ENCODE measurements around the gene XPR1.

Gene XPR1

DNA sequence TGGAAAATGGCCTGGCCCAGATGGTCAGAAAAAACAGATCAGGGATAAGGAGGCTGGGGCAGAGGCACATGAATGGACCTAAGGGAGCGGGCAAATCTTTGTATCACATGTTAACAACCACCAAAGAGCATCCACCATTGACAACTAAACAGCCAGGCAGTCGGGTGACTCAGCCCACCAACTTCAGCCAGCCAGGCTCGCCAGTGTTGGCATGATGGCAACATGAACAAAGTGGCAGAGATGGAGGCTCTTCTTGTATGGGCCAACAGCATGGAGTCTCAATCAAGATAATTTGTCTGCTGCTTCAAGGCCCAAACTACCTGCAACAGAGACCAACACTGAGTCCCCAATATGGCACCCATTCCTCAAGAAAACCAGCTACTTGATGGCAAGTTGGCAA is 264.3 kb downstream of the XPR1 start:
- DNase-seq: no peak

DNA sequence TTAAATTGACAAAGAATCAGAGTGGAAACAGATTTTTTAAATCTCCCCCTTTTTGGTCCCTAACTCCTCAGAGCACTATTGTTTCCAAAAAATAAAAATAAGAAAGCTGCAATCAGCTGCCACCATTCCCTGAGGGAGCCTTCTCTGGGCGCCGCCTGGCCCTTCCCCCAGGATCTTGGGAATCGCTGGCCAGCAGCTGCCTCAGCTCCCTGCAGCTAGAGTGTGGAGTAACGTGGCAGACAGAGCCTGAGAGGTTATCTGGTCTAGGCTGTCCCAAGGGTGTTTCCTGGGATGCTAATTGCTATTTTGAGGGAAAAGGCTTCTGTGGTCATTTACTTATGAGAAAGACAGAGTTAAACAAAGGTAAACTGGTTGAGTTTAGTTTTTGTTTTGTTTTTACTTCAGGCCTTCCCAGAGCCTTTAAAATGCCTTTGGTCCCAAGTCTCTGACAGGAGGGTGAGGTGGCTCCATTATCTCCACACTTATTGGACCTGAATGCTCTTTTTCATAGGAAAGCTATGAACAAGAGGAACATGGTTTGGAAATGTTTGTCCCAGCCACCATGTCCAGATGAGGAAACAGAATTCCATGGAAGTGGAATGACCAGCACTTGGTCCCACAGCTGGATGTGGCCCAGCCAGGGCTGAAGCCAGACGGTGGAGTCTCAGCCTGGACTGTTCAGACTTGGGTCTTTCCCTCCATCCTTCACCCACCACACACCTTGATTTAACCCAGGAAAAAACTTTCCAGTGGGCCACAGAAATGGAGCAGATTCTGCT is 266.8 kb downstream of the XPR1 start:
- DNase-seq: no peak

DNA sequence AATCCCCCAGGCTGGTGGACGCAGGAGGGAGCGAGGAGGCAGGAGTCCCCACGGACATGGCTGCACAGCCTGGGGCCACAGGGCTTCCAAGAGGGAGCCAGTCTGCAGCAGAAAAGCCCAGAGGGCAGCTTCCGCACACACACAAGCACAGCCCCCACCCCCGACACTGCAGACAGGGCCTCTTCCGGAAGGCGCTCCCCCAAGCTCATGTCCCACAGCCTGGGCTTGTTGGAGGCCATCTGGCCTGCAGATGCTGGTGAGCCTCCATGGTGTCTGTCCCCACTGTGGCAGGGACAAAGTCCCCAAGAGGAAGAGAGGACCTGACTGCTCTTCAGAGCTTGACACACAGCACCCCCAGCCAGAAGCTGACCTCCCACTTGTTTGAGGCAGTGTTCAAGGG is 267.4 kb downstream of the XPR1 start:
- no peak for DNase-seq

DNA sequence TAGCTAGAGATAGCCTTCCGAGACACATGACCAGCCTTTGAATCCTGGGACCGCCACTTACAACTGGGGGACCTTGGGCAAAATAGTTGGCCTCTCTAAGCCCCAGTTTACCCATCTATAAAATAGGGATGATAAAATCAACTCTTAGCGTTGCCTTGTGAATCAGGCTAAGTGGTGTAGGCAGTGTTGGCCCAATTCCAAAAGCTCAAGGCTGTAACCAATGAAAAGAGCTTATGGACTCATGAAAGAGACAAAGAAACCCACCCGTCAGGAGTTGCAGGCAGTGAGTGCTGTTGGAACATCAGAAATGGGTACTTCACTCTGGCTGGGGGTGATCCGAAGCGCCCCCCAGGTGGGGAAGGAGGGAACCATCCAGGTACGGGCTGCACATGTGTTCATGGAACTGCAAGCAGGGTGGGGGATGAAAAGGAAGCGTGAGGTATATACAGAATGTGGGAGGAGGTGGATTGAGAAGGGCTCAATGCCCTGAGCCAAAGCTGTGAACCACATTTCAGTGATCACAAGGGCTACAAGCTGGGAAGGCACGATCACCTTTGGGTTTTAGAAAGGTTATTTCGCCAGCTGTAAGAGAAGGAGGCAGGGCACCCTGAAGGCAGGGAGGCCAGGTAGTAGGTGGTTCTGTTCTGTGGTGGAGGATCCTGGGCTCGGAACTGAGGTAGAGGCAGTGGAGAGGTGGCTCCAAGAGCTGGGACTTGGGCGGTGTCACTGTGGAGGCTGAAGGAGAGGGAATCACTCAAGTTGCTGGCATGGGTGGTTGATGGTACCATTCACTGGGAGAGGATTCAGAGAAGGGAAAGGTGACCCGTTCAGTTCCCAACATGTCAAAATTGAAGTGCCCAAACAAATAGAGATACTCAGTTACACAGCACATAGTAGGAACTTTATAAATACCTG is 269.5 kb downstream of the XPR1 start:
- DNase-seq: no peak

DNA sequence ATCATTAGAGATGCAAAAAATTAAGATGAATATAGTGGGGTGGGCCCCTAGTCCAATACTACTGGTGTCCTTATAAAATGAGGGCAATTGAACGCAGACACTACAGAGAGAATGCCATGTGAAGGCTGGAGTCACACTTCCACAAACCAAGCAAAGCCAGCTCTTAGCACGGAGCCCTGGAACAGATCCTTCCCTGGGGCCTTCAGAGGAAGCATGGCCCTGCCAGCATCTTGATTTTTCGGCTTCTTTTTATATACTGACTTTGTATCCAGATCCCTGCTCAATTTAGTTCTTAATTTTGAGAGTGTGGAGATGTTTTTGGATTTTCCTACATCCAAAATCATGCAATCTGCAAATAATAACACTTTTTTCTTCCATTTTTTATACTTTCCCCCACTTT is 270.7 kb downstream of the XPR1 start:
- no peak for DNase-seq

DNA sequence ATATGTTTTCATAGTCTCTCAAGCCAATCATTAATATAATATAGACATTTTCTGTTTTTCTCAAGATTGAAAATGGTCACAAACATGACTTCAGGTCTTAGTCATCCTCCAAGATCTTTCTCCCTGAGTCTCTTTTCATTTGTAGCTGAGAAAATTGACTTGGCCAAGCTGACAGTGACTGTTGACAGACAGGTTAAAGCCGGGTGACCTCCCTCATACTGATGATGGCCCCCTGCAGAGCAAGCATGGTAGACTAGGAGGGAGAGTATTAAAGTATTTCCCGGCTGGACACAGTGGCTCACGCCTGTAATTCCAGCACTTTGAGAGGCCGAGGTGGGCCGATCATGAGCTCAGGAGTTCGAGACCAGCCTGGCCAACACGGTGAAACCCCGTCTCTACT is 274.1 kb downstream of the XPR1 start:
- no peak for DNase-seq

DNA sequence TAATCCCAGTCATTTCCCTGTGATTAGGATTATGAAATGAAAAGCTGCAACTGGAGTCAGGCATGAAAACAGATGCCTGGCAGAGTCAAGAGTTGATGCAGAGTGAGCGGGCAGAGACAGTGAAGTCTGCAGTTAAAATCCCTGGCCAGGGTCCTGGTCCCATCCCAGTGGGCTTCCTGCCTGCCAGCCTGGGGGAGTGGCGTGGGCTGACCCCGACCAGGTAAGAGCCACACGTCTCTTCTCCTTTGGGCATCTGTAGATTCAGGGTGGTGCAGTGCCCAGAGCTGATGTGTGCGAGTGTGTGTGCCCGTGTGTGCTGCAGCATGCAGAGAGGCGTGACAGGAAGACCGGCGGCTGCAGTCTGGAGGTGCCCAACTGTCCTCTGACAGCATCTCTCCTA is 274.7 kb downstream of the XPR1 start:
- no peak for DNase-seq

DNA sequence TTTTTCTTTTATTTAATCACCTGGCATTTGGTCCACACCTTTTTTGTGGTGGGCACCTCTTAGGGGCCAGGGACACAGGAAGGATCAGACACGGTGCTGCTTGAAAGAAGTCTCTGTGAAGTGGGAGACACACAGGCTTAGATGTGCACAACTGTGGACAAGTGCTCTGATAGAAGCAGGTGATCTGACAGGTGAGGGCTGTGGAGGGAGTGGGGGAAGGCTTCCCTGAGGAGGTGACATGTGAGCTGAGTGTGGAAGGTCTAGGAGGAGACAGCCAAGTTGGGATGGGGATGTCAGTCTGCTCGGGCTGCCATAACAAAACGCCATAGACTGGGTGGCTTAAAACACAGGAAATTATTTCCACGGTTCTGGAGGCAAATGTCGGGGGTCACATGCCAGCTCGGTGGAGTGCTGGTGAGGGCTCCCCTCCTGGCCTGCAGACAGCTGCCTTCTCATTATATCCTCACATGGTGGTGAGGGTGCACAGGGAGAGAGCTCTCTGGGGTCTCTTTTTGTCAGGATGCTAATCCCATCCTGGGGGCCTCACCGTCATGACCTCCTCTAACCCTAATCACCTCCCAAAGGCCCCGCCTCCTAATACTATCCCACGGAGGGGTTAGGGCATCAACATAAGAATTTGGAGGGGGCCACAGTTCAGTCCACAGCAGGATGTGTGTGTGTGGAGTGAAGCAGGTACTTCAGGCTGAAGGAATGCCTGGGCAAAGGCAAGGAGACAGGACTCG is 275.7 kb downstream of the XPR1 start:
- DNase-seq: no peak

DNA sequence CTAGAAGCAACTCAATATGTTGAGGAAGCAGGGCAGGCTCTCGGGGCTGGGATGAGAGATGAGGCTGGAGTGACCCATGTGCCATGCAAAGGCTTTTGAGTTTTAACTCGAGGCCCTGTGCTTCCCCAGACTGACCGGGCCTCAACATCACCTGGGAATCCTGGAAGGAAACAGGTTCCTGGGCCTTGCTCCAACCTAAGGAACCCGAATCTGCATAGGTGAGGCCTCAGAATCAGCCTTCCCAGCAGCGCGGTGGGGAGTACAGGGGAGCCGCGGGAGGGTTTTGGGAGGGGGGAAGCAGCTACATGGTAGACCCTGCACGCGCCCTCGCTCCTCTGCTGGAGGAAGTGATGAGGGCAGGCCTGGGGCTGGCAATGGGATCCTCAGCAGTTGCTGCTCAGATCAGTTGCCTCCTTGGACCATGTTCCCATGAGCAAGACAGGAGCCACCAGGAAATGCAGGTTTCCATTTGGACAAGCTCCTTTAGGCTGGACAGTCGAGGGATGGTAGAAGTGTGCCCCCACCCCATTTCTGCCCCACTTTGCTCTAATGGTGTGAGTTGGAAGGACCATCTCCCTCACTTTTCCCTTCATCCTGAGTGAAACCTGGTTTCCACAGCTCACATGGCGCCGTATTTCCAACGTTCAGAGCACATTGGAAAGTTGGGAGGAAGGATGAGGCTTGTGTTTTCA is 276.4 kb downstream of the XPR1 start:
- no peak for DNase-seq

DNA sequence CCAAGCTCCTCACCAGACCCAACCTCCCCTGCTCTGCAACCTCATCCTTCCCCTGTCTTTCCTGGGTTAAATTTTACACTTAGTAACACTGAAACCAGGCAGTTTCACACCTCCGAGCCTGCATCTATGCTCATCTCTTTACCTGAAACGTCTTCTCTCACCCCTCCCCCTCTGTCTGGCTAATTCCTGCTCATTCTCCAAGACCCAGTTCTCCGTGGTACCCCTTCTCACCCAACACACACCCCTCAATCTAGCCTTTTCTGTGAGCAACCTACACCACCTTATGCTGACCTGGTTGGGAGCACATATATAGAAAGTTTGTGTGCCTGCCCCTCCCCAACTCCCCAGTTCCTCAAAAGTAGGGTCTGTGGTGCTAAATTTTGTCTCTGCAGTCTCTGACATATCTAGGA is 277.2 kb downstream of the XPR1 start:
- no peak for DNase-seq

DNA sequence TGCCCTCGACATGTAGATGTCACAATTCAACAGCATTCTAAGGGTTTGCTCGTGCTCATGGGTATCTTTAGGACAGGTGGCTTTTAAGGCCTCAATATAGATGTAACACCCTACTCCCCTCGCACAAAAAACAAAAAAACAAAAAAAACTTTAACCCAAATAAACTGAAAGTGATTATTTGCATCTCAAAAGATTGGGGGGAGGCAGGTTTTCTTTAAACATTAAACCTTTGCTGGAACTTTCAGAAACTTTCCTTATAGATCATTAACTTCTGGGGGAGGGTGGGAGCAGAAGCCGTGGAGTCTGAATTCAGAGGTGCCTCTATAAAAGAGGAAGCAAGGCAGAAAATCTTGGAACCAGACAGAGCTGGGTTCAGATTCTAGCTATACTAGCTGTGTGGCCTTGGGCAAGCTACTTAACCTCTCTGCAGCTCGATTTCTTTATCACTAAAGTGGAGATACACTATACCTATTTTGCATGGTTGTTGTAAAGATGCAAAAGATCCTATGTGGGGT is 277.7 kb downstream of the XPR1 start:
- no peak for DNase-seq

DNA sequence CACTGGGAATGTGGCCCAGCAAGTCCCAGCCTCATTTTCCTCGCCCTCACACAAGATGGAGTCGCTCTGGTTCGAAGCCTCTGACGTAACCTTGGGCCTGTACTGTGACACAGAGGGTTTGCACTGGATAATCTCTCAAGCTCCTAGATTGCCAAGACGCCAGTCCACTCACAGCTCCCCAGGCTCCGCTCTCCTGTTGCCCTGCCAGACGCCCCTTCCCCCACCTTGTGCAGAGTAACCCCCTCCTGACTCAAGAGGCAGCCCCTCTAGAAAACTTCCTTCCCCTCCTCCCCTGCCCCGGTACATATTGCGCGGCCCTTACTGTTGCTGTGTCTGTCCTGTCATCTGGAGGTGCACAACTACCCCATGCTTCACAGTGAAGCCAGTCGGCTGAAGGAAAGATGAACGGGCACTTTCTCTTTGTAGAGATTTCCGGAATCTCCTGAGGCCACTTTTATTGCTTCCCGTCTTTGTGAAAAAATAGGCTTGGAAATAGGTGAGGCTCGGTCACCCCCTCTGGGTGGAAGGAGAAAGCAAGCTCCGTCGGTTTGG is 279.9 kb downstream of the XPR1 start:
- DNase-seq: no peak

DNA sequence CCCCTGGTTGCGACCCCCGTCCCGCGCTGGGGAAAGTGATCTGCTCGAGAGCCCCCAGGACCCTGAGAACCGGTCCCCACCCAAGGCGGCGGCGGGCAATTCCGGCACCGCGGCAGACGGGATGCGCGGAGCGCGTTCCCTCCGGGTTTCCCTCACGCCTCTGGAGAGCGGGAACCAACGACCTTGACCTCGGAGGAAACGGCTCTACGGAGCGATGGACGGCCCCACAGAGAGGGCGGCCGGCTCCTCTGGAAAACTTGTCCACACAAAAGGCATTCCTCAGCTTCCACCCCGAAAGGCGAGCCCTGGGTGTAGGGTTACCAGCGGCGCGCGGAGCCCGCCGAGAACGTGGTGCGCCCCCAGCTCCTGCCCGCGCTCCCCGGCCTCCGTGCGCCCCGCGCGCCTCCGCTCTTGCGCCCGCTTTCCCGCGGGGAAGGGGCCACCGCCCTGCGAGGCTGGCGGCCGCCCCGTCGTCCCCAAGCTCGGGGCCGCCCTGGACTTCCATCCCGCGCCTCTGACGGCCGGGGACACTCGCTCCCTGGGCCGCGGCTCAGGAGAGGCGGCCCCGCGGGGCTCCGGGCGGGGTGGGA is 280.5 kb downstream of the XPR1 start:
- no peak for DNase-seq

DNA sequence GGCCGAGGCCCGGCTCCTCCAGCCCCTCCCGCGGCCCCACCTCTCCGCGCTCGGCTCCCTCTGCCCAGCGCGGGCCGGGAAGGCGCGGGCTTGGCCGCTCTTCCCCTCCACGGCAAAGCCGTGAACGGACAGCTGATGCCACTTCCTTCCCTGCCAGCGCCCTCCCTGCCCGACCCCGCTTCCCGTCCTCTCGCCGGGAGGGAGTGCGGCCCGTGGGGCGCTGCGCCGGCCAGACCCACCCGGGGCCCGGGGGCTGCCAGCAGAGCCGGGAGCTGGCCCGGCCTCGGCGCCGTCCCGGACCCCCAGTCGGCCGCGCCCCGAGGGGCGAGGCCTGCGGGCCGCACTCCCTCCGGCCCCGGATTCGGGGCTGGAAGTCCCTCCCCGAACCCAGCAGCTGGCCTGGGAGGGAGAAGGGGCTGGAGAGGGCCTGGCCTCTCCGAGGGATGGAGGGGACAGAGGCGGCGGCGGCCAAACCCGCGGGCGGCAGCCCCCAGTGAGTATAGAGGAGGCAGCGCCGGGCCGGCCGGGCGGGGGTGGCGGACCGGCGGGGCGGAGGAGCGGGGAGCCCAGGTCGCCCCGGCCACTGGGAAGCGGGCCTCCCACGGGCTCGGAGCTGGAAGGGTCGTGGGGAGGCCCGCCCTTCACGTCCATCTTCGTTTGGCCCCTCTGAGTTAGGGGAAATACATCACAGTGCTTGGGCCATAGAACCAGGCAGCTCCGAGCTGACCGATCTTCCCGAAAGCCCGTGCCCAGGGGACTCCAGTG is 281.2 kb downstream of the XPR1 start, which contains the start of gene KIAA1614:
Gene KIAA1614, plus strand, starts transcription at position 97 of the 765 bp plus-strand sequence. Its CDS starts 347 bp downstream, at position 444.
- DNase-seq: no peak

DNA sequence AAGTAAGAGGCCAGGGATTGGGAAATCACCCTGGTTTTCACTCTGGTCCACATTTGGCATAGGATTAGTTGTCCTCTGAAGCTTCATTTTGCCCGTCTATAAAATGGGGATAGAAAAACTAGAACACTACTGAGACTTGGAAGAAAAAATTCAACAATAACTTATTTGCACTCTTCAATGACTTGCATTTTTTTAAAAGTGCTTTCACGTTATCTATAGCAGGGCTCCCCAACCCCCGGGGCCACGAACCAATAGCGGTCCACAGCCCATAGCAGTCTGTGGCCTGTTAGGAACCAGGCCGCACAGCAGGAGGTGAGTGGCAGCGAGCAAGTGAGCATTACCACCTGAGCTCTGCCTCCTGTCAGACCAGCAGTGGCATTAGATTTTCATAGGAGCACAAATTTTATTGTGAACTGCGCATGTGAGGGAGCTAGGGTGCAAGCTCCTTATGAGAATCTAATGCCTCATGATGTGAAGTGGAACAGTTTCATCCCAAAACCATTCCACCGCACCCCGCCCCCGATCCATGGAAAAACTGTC is 283.7 kb downstream of the XPR1 start:
- no peak for DNase-seq

DNA sequence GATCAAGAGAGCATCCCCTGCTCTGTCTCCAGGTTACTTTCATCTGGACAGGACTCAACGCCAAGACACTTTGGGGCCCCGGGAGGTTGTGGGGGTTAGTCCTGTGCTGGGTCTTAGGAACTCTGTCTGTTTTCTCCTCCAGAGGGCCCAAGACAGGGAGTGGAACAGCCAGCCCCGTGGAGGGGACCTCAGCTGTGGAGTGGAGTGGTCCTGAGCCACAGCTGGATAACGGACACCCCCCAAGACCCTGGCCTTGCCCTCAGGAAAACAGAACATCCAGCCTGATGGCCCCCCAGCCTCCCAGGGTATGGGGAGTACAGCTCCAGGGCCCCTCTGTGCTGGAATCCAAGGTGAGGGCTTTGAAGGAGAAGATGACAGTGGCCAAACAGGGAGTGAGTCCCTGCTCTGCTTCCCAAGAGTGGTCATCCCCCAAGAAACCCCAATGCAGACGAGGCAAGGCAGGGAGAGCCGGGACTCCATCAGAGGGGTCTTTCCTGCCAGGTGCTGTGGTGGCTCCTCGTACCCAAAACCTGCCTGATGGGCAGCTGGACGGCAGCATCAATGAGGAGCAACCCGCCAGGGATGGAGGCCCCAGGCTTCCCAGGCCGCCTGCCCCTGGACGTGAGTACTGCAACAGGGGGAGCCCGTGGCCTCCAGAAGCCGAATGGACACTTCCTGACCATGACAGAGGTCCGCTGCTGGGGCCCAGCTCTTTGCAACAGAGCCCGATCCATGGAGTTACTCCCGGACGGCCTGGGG is 284.4 kb downstream of the XPR1 start:
- no peak for DNase-seq

DNA sequence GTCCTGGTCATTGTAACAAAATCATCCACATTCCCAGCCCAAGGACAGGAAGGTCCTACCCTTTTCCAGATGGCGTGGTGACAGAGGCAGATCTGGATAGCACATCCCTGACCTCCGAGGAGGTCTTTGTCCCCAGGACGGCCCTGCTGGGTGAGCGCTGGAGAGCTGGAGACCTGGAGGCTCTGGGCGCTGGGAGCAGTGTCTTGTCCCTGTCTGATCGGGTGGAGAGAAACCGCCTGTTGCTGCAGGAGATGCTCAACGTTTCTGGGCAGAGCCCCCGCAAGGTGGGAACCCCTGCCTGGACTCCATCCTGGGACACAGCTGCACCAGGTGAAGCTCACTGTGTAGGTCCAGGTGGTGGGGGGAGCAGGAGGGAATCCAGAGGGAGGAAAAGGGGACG is 284.9 kb downstream of the XPR1 start:
- no peak for DNase-seq

DNA sequence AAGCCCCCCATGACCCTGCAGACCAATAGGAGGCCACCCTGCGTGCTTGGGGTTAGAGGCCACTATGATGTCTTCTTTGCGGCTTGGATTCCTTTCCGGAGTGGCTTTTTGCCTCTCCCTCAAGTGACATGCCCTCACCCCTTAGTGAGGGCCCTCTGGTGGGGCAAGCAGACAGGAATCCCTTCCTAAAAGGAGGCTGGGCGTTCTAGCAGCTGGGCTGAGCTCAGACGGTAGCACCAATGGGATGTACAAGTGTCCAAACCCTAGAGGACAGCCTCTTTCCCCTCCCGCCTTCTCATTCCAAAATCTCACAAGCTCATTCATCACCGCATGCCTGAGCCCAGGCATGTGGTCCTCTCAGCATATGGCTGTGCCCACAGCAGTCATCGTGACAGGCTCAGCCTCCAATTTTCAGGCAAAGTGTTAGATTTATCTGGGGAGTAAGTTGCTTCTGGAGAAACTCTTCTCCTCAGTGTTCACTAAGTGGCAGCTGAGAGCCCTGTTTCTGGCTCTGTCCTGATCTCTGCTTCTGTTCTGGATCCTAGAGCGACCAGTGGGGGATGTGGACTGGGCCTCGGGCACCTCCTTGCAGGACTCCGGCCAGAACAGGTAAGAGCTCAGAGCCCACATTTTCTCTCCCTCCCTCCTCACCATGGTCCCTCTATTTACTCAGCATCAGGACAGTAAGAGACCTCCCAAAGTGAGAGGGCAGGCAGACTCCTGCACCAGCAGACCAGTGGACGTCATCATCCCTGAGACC is 285.7 kb downstream of the XPR1 start:
- DNase-seq: no peak

DNA sequence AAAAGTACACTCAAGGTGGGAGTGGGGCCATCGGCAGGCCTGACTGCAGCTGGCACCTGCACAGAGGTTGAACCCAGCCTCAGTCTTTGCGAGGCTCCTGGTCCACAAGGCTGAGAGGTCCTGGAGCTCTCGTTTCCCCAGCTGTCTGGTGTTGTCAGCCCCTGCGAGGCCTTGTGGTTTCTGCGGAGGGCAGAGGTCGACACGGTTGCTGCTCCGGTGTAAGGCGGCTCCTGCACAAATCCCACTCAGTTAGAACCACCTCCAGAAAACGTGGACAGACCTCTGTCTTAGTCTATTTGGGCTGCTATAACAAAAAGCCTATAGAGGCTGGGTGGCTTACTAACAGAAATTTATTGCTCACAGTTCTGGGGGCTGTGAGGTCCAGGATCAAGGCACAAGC is 286.7 kb downstream of the XPR1 start:
- DNase-seq: no peak
